Measurements from ENCODE around the gene NAALADL2.
"Not testable (repeated sequence)": the region's sequence is repeated elsewhere in the genome, so short reads cannot be mapped to it uniquely, and the experiment has no call there.

NAALADL2 gene

GRCh38 chr3:175233957-175234940, 375.1 kb downstream of the NAALADL2 start:
- no peak overlapping the region for H3K27ac ChIP-seq
- H3K4me3 ChIP-seq: no peak overlapping the region

GRCh38 chr3:175238801-175239200, 379.7 kb downstream of the NAALADL2 start:
- no peak overlapping the region for H3K4me3 ChIP-seq
- H3K27ac ChIP-seq: no peak overlapping the region

GRCh38 chr3:175240921-175241320, 381.8 kb downstream of the NAALADL2 start:
- Histone ChIP-seq H3K27ac (no peak overlapping the region), H3K4me3 (no peak overlapping the region)

GRCh38 chr3:175242243-175242642, 383.1 kb downstream of the NAALADL2 start:
- no peak overlapping the region for H3K4me3 ChIP-seq

GRCh38 chr3:175246234-175246633, 387.1 kb downstream of the NAALADL2 start:
- Histone ChIP-seq H3K27ac (no peak overlapping the region), H3K4me3 (no peak overlapping the region)

More at GRCh38 chr3:175242243-175242642, 383.1 kb downstream of the NAALADL2 start:
- H3K27ac ChIP-seq: no peak overlapping the region

- H3K27ac ChIP-seq: no peak overlapping the region
- no peak overlapping the region for H3K4me3 ChIP-seq
Observed at GRCh38 chr3:175246766-175247165, 387.6 kb downstream of the NAALADL2 start.

- Histone ChIP-seq H3K4me3 (no peak overlapping the region), H3K27ac (no peak overlapping the region)
Observed at GRCh38 chr3:175247629-175248028, 388.5 kb downstream of the NAALADL2 start.

GRCh38 chr3:175248832-175249231, 389.7 kb downstream of the NAALADL2 start:
- H3K27ac ChIP-seq: no peak overlapping the region

GRCh38 chr3:175255698-175256097, 396.6 kb downstream of the NAALADL2 start:
- H3K4me3 ChIP-seq: no peak overlapping the region
- H3K27ac ChIP-seq: no peak overlapping the region

More at GRCh38 chr3:175248832-175249231, 389.7 kb downstream of the NAALADL2 start:
- no peak overlapping the region for H3K4me3 ChIP-seq

GRCh38 chr3:175257123-175257522, 398.0 kb downstream of the NAALADL2 start:
- no peak overlapping the region for H3K4me3 ChIP-seq
- H3K27ac ChIP-seq: no peak overlapping the region

GRCh38 chr3:175258763-175259162, 399.6 kb downstream of the NAALADL2 start:
- no peak overlapping the region for H3K27ac ChIP-seq

GRCh38 chr3:175260145-175260794, 401.1 kb downstream of the NAALADL2 start:
- peak overlapping the region in 3 of 21 experiments; percentile 5 to 51 (median 46) for H3K27ac ChIP-seq

More at GRCh38 chr3:175258763-175259162, 399.6 kb downstream of the NAALADL2 start:
- no peak overlapping the region for H3K4me3 ChIP-seq

GRCh38 chr3:175266478-175266877, 407.3 kb downstream of the NAALADL2 start:
- Histone ChIP-seq H3K4me3 (no peak overlapping the region), H3K27ac (no peak overlapping the region)

More at GRCh38 chr3:175260145-175260794, 401.1 kb downstream of the NAALADL2 start:
- H3K4me3 ChIP-seq: no peak overlapping the region

GRCh38 chr3:175267121-175267531, 408.0 kb downstream of the NAALADL2 start:
- H3K27ac ChIP-seq: no peak overlapping the region
- no peak overlapping the region for H3K4me3 ChIP-seq

GRCh38 chr3:175267561-175267960, 408.4 kb downstream of the NAALADL2 start:
- H3K4me3 ChIP-seq: no peak overlapping the region

GRCh38 chr3:175269394-175269793, 410.3 kb downstream of the NAALADL2 start:
- Histone ChIP-seq H3K4me3 (no peak overlapping the region), H3K27ac (no peak overlapping the region)

More at GRCh38 chr3:175267561-175267960, 408.4 kb downstream of the NAALADL2 start:
- no peak overlapping the region for H3K27ac ChIP-seq

- Histone ChIP-seq H3K4me3 (no peak overlapping the region), H3K27ac (no peak overlapping the region)
Observed at GRCh38 chr3:175270198-175270837, 411.2 kb downstream of the NAALADL2 start.

GRCh38 chr3:175270866-175271265, 411.7 kb downstream of the NAALADL2 start:
- H3K4me3 ChIP-seq: no peak overlapping the region
- H3K27ac ChIP-seq: no peak overlapping the region

- H3K27ac ChIP-seq, H3K4me3 ChIP-seq: not testable (repeated sequence)
Observed at GRCh38 chr3:175271465-175271864, 412.3 kb downstream of the NAALADL2 start.

- H3K4me3 ChIP-seq: no peak overlapping the region
Observed at GRCh38 chr3:175272392-175272791, 413.3 kb downstream of the NAALADL2 start.

More at GRCh38 chr3:175272392-175272791, 413.3 kb downstream of the NAALADL2 start:
- H3K27ac ChIP-seq: no peak overlapping the region

Measured in skin epidermis (tissue), 12 donors.